ENCODE results near the gene ZNF277.

DNA sequence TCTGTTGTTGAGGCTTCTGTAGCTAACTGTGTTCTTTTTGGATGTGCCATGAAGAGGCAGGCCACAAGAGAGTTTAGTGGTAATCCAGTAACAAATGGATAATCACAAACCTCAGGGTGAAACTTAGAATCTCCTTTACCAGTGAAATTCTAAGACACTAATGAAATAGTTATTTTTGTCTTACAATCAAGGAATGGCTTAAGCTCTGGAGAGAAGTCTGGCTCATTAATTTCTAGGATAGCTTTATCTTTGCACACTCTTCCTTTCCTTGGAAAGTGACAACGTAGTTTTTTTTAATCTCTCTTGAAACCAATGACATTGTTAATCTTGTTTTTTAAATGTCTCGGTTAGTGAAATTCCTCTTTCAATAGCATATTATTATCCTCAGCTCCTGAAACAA is 150.1 kb downstream of the ZNF277 start:
- no peak for TF ChIP-seq RAD21 (IDR thresholded peaks at IDR 0.05; ENCODE audit: low read depth)
- no peak for TF ChIP-seq CREB1 (IDR thresholded peaks at IDR 0.05; ENCODE audit: low read depth)
- TF ChIP-seq FOXM1 (IDR thresholded peaks at IDR 0.05; ENCODE audit: borderline replicate concordance, low read depth): no peak
- TF ChIP-seq NFIC (IDR thresholded peaks at IDR 0.05): no peak
- no peak for TF ChIP-seq EP300 (IDR thresholded peaks at IDR 0.05; ENCODE audit: borderline replicate concordance)
- no peak for TF ChIP-seq TAF1 (IDR thresholded peaks at IDR 0.05; ENCODE audit: low read depth)
- no peak for TF ChIP-seq EGR1 (IDR thresholded peaks at IDR 0.05)
- no peak for TF ChIP-seq ZBTB7A (IDR thresholded peaks at IDR 0.05; ENCODE audit: low read depth)
- no peak for TF ChIP-seq REST (IDR thresholded peaks at IDR 0.05; ENCODE audit: low read depth)
- TF ChIP-seq, protein P1, sequence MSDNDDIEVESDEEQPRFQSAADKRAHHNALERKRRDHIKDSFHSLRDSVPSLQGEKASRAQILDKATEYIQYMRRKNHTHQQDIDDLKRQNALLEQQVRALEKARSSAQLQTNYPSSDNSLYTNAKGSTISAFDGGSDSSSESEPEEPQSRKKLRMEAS (IDR thresholded peaks at IDR 0.05): no peak
